Body of pancreas (tissue), 4 donors: ENCODE measurements around the gene INHA. TPM values are rescaled to one million over a fixed set of nuclear protein-coding genes. Genes with fewer than 3 reads are reported as not detected.

Source experiments
- ATAC-seq: fragments of 150-250 bp; one replicate; pipeline ENCODE4 v1.9.1; 2016
- DNase-seq, 4 donors: peaks; one replicate each; pipeline ENCODE4 v3.0.0-alpha.2; 2019
- H3K27ac ChIP-seq, 4 donors: fragments of 200-600 bp; sonication (generic); 1 replicate in 3 of 4; 2 replicates in 1 of 4; pipeline versions ENCODE4 v1.5.1 to v1.6.1; 2016 to 2019; ENCODE audit warnings: mild to moderate bottlenecking in 1 of 4, mixed read lengths in 1 of 4, moderate library complexity in 1 of 4
- H3K27me3 ChIP-seq, 2 donors: fragments of 200-600 bp; sonication (generic); one replicate each; pipeline ENCODE4 v1.6.0; 2016; ENCODE audit warnings: mild to moderate bottlenecking in 1 of 2
- H3K36me3 ChIP-seq, 2 donors: fragments of 200-600 bp; sonication (generic); replicated peaks in 1 of 2; 2 replicates each; pipeline ENCODE4 v1.5.1; 2016; ENCODE audit warnings: low read depth in 2 of 2; ENCODE audit not compliant: insufficient read depth in 1 of 2
- H3K4me1 ChIP-seq: fragments of 200-600 bp; sonication (generic); one replicate; pipeline ENCODE4 v1.6.0; 2016
- H3K4me3 ChIP-seq, 2 donors: fragments of 200-600 bp; sonication (generic); 1 replicate in 1 of 2; 2 replicates in 1 of 2; pipeline ENCODE4 v1.5.1; 2016 to 2019
- H3K9me3 ChIP-seq, 3 donors: fragments of 200-600 bp; sonication (generic); 1 replicate in 2 of 3; 2 replicates in 1 of 3; pipeline ENCODE4 v1.5.1; 2016
- POLR2A ChIP-seq, 3 donors: fragments of 450-650 bp; IDR thresholded peaks; one replicate each; pipeline ENCODE4 v1.6.1; 2016; ENCODE audit warnings: antibody characterized with exemption in 3 of 3, mild to moderate bottlenecking in 2 of 3
- WGBS, 2 donors: methylation state at CpG; one replicate each; pipeline ENCODE4 v1.1.5; 2017; 5-methylcytosine and 5-hydroxymethylcytosine counted together
- intact Hi-C: fragments of 100-400 bp; cut with DNase I; formaldehyde crosslinking; loops from one replicate; pipeline ENCODE4 v1.15.1; 2023
- total RNA-seq, 2 donors: library from RNA; depleted of rRNA; stranded (reverse); fragments of >200 nt; gene quantifications; one replicate each; pipeline ENCODE4 v1.1.0, GENCODE V29; 2016
- TF ChIP-seq, protein P1 (sequence below), 7 experiments: fragments of 450-650 bp in 4 of 7; fragments of 200-600 bp in 3 of 7; sonication (generic) in 3 of 7; IDR thresholded peaks; one replicate each; pipeline ENCODE4 v1.5.1; 2016 to 2019; ENCODE audit warnings: antibody characterized with exemption in 7 of 7

INHA gene
- total RNA-seq, 2 donors from 2014 or later, result 0.66 to 1.6 TPM

GRCh38 chr2:219531639-219532377, 40.3 kb upstream of the INHA start:
- H3K27me3 ChIP-seq, result peaks cover 0 to 16% of the 10 kb centered on the region in 2 donors
- no peak for DNase-seq

GRCh38 chr2:219532378-219532649, 39.8 kb upstream of the INHA start:
- Histone ChIP-seq H3K4me3 (no peak overlapping the region), H3K4me1 (peaks cover 8% of the 10 kb centered on the region), H3K27ac (no peak overlapping the region), H3K9me3 (no peaks in the 10 kb centered on the region), H3K36me3 (no peaks in the 10 kb centered on the region), H3K27me3 (peaks cover 0 to 15% of the 10 kb centered on the region in 2 donors)
- no peak for ATAC-seq
- intact Hi-C loops, result loop anchor here (5.0 kb wide), 1 partner anchor 35 kb away; the partner anchor contains the start of gene GMPPA
- TF ChIP-seq POLR2A (IDR thresholded peaks at IDR 0.05), result no peak
- TF ChIP-seq, protein P1, sequence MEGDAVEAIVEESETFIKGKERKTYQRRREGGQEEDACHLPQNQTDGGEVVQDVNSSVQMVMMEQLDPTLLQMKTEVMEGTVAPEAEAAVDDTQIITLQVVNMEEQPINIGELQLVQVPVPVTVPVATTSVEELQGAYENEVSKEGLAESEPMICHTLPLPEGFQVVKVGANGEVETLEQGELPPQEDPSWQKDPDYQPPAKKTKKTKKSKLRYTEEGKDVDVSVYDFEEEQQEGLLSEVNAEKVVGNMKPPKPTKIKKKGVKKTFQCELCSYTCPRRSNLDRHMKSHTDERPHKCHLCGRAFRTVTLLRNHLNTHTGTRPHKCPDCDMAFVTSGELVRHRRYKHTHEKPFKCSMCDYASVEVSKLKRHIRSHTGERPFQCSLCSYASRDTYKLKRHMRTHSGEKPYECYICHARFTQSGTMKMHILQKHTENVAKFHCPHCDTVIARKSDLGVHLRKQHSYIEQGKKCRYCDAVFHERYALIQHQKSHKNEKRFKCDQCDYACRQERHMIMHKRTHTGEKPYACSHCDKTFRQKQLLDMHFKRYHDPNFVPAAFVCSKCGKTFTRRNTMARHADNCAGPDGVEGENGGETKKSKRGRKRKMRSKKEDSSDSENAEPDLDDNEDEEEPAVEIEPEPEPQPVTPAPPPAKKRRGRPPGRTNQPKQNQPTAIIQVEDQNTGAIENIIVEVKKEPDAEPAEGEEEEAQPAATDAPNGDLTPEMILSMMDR (IDR thresholded peaks at IDR 0.05), result no peak
- DNase-seq, result no peak
- WGBS, 2 donors, result 66 to 75% methylated on average over 7 to 8 of the region's 8 CpGs

More at GRCh38 chr2:219531639-219532377, 40.3 kb upstream of the INHA start:
- intact Hi-C loops, result loop anchor here (5.0 kb wide), 1 partner anchor 35 kb away; the partner anchor contains the start of gene GMPPA
- WGBS, 2 donors, result 45 to 67% methylated on average over 5 to 20 of the region's 20 CpGs
- Histone ChIP-seq H3K9me3 (no peaks in the 10 kb centered on the region), H3K27ac (no peak overlapping the region), H3K4me3 (no peak overlapping the region), H3K36me3 (no peaks in the 10 kb centered on the region), H3K4me1 (peaks cover 13% of the 10 kb centered on the region)
- TF ChIP-seq POLR2A (IDR thresholded peaks at IDR 0.05), result no peak
- TF ChIP-seq, protein P1 (IDR thresholded peaks at IDR 0.05), result no peak
- no peak for ATAC-seq

DNA sequence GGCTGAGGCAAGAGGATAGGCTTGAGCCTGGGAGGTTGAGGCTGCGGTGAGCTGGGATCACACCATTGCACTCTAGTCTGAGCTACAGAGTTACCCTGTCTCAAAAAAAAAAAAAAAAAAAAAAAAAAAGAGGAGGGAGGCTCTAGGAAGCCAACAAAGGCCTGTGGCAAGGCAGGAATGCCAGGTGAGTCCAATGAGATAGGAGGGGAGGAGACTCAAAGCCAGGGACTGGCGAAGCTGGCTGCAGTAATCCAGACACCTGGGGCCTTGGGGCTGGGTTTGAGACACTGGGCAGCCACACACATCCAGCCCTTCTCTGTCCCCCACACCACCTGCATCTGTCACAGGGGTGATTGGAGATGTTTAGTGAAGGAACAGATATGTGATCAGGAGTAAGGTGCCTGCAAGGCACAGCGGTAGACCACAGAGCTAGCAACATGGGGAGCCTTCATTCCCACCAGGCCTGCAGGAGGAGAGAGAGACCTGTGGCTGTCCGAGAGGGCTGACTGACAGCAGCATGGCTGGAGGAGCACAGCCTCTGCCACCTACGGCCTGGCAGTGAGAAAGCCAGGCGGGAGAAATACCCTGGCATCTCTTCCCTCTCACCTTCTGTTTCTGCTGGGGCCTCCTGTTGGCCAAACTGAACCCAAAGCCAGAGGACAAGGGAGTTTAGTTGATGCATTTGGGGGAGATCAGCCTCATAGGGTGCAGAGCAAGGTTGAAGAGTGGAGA, 38.0 kb upstream of the INHA start:
- peaks cover 14% of the 10 kb centered on the region for H3K4me1 ChIP-seq
- intact Hi-C loops, result loop anchor here (5.0 kb wide), 1 partner anchor 37 kb away; the partner anchor contains the start of gene GMPPA
- H3K36me3 ChIP-seq, result peaks cover 0 to 3% of the 10 kb centered on the region in 2 donors
- ATAC-seq (no peak), DNase-seq (no peak)
- H3K4me3 ChIP-seq, result no peak overlapping the region
- 66% methylated on average over 3 to 6 of the region's 6 CpGs for WGBS, 2 donors
- TF ChIP-seq POLR2A (IDR thresholded peaks at IDR 0.05), result no peak
- TF ChIP-seq, protein P1 (IDR thresholded peaks at IDR 0.05), result no peak
- no peaks in the 10 kb centered on the region for H3K9me3 ChIP-seq
- H3K27ac ChIP-seq, result no peak overlapping the region
- H3K27me3 ChIP-seq, result peaks cover 0 to 9% of the 10 kb centered on the region in 2 donors

DNA sequence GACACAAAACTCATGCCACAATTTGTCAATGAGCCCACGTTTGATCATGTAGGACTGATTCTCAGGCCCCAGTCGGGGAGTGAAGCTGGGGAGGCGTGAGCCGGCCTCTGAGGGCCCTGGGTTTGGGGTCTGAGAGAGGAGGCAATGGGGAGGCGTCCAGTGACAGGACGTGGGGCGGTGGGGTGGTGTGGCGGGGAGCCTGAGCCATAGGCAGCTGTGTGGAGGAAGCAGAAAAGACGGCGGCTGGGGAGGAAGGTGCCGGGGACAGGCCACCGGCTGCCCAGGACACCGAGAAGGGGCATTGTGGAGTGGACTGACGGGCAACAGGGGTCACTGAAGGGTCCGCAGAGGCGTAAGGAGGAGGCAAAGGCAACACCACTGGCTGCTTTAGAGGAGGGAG, 35.7 kb upstream of the INHA start:
- ATAC-seq (no peak), DNase-seq (no peak)
- Histone ChIP-seq H3K4me1 (peaks cover 14% of the 10 kb centered on the region), H3K4me3 (no peak overlapping the region), H3K27ac (no peak overlapping the region), H3K27me3 (no peaks in the 10 kb centered on the region), H3K36me3 (peaks cover 0 to 18% of the 10 kb centered on the region in 2 donors), H3K9me3 (no peaks in the 10 kb centered on the region)
- WGBS, 2 donors, result 60 to 72% methylated on average over 15 to 16 of the region's 16 CpGs
- no peak for TF ChIP-seq POLR2A (IDR thresholded peaks at IDR 0.05)
- TF ChIP-seq, protein P1 (IDR thresholded peaks at IDR 0.05), result no peak
- intact Hi-C loops, result loop anchor here (5.0 kb wide), 1 partner anchor 101 kb away; no protein-coding TSS in a partner anchor
